ENCODE results near the gene AKAP7. TPM values are rescaled to one million over a fixed set of nuclear protein-coding genes. Genes with fewer than 3 reads are reported as not detected.

Gene AKAP7
- polyA plus RNA-seq, 1 donor from 2014 or later = 1.6 TPM

DNA sequence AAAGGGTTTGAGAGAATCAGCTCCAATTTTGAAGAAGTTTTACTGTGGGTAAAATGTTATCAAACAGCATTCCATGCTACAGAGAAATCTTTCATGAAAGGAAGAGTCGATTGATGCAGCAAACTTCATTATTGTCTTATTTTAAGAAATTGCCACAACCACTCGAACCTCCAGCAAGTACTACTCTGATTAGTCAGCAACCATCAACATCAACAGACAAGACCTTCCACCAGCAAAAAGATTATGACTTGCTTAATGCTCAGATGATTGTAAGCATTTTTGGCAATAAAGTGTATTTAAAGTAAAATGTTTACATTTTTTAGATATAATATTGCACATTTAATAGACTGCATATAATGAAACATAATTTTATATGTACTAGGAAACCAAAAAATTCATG is 87.5 kb downstream of the AKAP7 start:
- Histone ChIP-seq H3K27me3 (ENCODE audit: insufficient read depth, low read depth, low read length) (no peaks in the 10 kb centered on the region), H4K20me1 (ENCODE audit: insufficient read depth) (no peaks in the 10 kb centered on the region), H3K27ac (ENCODE audit: low read length) (no peak overlapping the region), H3K36me3 (ENCODE audit: insufficient read depth, low read length) (no peaks in the 10 kb centered on the region), H3K4me3 (ENCODE audit: low read length) (no peak overlapping the region), H3K9me3 (ENCODE audit: low read length) (no peaks in the 10 kb centered on the region), H3K9me2 (ENCODE audit: insufficient read depth, low read length) (no peaks in the 10 kb centered on the region), H2AFZ (ENCODE audit: low read depth, low read length) (no peak overlapping the region), H3K9ac (ENCODE audit: low read length) (no peak overlapping the region), H3K4me2 (ENCODE audit: low read length) (no peak overlapping the region), H3K79me2 (replicated peaks; ENCODE audit: insufficient read depth, low read length) (no peaks in the 10 kb centered on the region), H3F3A (ENCODE audit: insufficient read depth, low read length, poor library complexity, severe bottlenecking) (no peaks in the 10 kb centered on the region)
- TF ChIP-seq SMC3 (conservative IDR thresholded peaks at IDR 0.05; ENCODE audit: poor library complexity) (no peak), REST (IDR thresholded peaks at IDR 0.05; ENCODE audit: borderline replicate concordance) (no peak), POLR2AphosphoS5 (IDR thresholded peaks at IDR 0.05) (no peak), RAD21 (conservative IDR thresholded peaks at IDR 0.05) (no peak)

DNA sequence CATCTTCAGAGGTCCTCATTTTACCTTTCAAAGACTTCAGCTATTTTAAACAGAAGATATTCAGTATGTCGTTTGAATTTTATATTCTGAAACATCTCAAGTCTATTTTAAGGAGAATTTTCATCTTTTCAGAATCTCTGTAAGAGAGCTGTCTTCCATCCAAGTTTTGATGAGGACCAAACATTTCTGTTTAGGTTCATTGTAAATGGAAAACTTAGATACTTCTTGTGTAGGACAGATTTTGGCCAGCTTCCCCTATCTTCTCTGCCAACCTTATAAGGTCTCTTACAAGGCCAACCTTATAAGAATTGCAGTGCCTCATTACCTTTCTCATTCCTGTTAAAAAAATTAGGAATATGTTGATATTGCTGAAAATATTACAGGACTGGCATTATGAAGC is 88.1 kb downstream of the AKAP7 start:
- Histone ChIP-seq H3K9ac (ENCODE audit: low read length) (no peak overlapping the region), H3K27me3 (ENCODE audit: insufficient read depth, low read depth, low read length) (no peaks in the 10 kb centered on the region), H3F3A (ENCODE audit: insufficient read depth, low read length, poor library complexity, severe bottlenecking) (no peaks in the 10 kb centered on the region), H3K9me3 (ENCODE audit: low read length) (no peaks in the 10 kb centered on the region), H3K4me2 (ENCODE audit: low read length) (no peak overlapping the region), H2AFZ (ENCODE audit: low read depth, low read length) (no peak overlapping the region), H3K36me3 (ENCODE audit: insufficient read depth, low read length) (no peaks in the 10 kb centered on the region), H3K27ac (ENCODE audit: low read length) (no peak overlapping the region), H4K20me1 (ENCODE audit: insufficient read depth) (no peaks in the 10 kb centered on the region), H3K4me3 (ENCODE audit: low read length) (no peak overlapping the region), H3K79me2 (replicated peaks; ENCODE audit: insufficient read depth, low read length) (no peaks in the 10 kb centered on the region), H3K9me2 (ENCODE audit: insufficient read depth, low read length) (no peaks in the 10 kb centered on the region)
- TF ChIP-seq EP300 (conservative IDR thresholded peaks at IDR 0.05; ENCODE audit: poor library complexity, severe bottlenecking) (no peak), TAF1 (IDR thresholded peaks at IDR 0.05; ENCODE audit: low read depth) (no peak), MXI1 (conservative IDR thresholded peaks at IDR 0.05; ENCODE audit: poor library complexity, severe bottlenecking) (no peak), SMC3 (conservative IDR thresholded peaks at IDR 0.05; ENCODE audit: poor library complexity) (no peak), EZH2 (IDR thresholded peaks at IDR 0.05; ENCODE audit: borderline replicate concordance, insufficient read depth, low read length, poor library complexity, severe bottlenecking) (no peak), POLR2AphosphoS5 (IDR thresholded peaks at IDR 0.05) (no peak), REST (IDR thresholded peaks at IDR 0.05; ENCODE audit: borderline replicate concordance) (no peak), RAD21 (conservative IDR thresholded peaks at IDR 0.05) (no peak), CTCF (IDR thresholded peaks at IDR 0.05; ENCODE audit: poor library complexity, severe bottlenecking) (no peak)

Data from neural cell (in vitro differentiated cells).